ENCODE results near the gene PLEKHA5. TPM values are rescaled to one million over a fixed set of nuclear protein-coding genes. Genes with fewer than 3 reads are reported as not detected.

The PLEKHA5 gene
- polyA plus RNA-seq, 1 of the 3 experiments (the other 2 are of a cell fraction), result 7.1 TPM

DNA sequence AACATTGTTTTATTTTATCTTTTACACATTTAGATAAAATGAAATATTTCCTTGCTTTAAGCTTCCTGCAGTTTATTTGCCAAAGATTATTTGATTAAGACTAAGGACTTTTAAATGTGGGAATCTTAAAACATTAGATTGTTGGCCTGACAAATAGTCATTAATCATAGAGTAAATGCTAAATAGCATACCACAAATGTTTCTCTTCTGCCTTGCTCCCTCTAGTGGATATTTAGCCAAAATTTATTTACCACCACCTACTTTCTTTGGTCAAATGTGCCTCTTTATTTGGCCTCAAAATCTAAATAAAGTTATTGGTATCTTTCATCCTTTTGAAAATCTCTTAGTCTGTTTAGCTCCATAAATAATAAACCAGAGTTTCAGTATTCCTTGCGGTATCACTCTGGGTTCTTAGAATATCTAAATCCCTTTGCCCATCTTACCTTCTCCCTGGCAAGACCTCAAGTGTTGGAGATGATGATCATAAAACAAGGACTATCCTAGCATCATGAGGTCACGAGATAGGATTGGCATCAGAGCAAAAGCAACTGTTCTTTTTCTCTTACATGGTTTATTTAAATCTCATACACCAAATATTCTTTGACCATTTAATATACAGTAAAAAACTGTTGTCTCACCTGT, 159.2 kb downstream of the PLEKHA5 start:
- TF ChIP-seq FOXJ3 (CRISPR knock-in tag; IDR thresholded peaks at IDR 0.05) (no peak), MEF2A (IDR thresholded peaks at IDR 0.05; ENCODE audit: borderline replicate concordance, low read depth) (no peak), SMC3 (IDR thresholded peaks at IDR 0.05; ENCODE audit: low read depth, low read length) (peak; percentile 55), CTCF (IDR thresholded peaks at IDR 0.05) (peak; percentile 86), RAD21 (IDR thresholded peaks at IDR 0.05; ENCODE audit: low read length) (peak; percentile 71), PBX3 (IDR thresholded peaks at IDR 0.05) (peak; percentile 85)
- peak; percentile 51 for DNase-seq
- H3K9me3 ChIP-seq, result no peaks in the 10 kb centered on the region
- H2AFZ ChIP-seq (ENCODE audit: low read depth), result no peak overlapping the region
- no peaks in the 10 kb centered on the region for H3K79me2 ChIP-seq (ENCODE audit: insufficient read depth)
- no peak overlapping the region for H3K4me2 ChIP-seq
- ChIA-PET POLR2A (no interaction called here), CTCF (interaction anchor here (0.6 to 2.2 kb wide), 19 partner anchors 8 to 1427 kb away, joined by 3 to 16 read pairs (median 3); no protein-coding TSS in a partner anchor)
- no peak overlapping the region for H3K9ac ChIP-seq
- no peaks in the 10 kb centered on the region for H4K20me1 ChIP-seq (ENCODE audit: insufficient read depth)
- WGBS (ENCODE audit: low lambda C conversion rate), result 42% methylated on average over 2 of the region's 2 CpGs
- no peak overlapping the region; a peak in 1 of 4 replicates for H3K4me3 ChIP-seq (ENCODE audit: low read depth in 2 of 2, low read length in 1 of 2)
- H3K9me2 ChIP-seq, result no peaks in the 10 kb centered on the region
- peaks cover 3 to 18% of the 10 kb centered on the region in 2 experiments for H3K36me3 ChIP-seq (replicated peaks in 1 of 2; ENCODE audit: control insufficient read depth in 1 of 2, insufficient read depth in 2 of 2, low read length in 1 of 2)
- H3K27ac ChIP-seq (ENCODE audit: low read depth in 2 of 2, low read length in 1 of 2), result peak overlapping the region in 1 of 2 experiments; percentile 14; a peak in 2 of 4 replicates
- no peaks in the 10 kb centered on the region; a peak in 1 of 4 replicates for H3K4me1 ChIP-seq (ENCODE audit: control insufficient read depth in 1 of 2, insufficient read depth in 2 of 2, low read depth in 1 of 2, low read length in 1 of 2)
- peaks cover 9% of the 10 kb centered on the region for H3F3A ChIP-seq (replicated peaks; ENCODE audit: insufficient read depth)
- H3K27me3 ChIP-seq (ENCODE audit: insufficient read depth), result no peaks in the 10 kb centered on the region

- no peaks in the 10 kb centered on the region for H3K79me2 ChIP-seq (ENCODE audit: insufficient read depth)
- H2AFZ ChIP-seq (ENCODE audit: low read depth), result no peak overlapping the region
- H3K4me2 ChIP-seq, result no peak overlapping the region
- CTCF ChIA-PET, result no interaction called here
- 97% methylated on average over 7 of the region's 7 CpGs for WGBS (ENCODE audit: low lambda C conversion rate)
- peaks cover 0 to 4% of the 10 kb centered on the region in 2 experiments; a peak in 1 of 4 replicates for H3K4me1 ChIP-seq (ENCODE audit: control insufficient read depth in 1 of 2, insufficient read depth in 2 of 2, low read depth in 1 of 2, low read length in 1 of 2)
- H3K9me3 ChIP-seq, result no peaks in the 10 kb centered on the region
- no peak overlapping the region for H3K9ac ChIP-seq
- DNase-seq, result no peak
- H3K4me3 ChIP-seq (ENCODE audit: low read depth in 2 of 2, low read length in 1 of 2), result no peak overlapping the region
- POLR2A ChIA-PET, result no interaction called here
- H3K27me3 ChIP-seq (ENCODE audit: insufficient read depth), result no peaks in the 10 kb centered on the region
- no peak overlapping the region for H3K27ac ChIP-seq (ENCODE audit: low read depth in 2 of 2, low read length in 1 of 2)
- H4K20me1 ChIP-seq (ENCODE audit: insufficient read depth), result no peaks in the 10 kb centered on the region
- H3F3A ChIP-seq (replicated peaks; ENCODE audit: insufficient read depth), result peaks cover 2% of the 10 kb centered on the region
- no peak for TF ChIP-seq RFX5 (IDR thresholded peaks at IDR 0.05; ENCODE audit: low read length)
- TF ChIP-seq, protein P1, sequence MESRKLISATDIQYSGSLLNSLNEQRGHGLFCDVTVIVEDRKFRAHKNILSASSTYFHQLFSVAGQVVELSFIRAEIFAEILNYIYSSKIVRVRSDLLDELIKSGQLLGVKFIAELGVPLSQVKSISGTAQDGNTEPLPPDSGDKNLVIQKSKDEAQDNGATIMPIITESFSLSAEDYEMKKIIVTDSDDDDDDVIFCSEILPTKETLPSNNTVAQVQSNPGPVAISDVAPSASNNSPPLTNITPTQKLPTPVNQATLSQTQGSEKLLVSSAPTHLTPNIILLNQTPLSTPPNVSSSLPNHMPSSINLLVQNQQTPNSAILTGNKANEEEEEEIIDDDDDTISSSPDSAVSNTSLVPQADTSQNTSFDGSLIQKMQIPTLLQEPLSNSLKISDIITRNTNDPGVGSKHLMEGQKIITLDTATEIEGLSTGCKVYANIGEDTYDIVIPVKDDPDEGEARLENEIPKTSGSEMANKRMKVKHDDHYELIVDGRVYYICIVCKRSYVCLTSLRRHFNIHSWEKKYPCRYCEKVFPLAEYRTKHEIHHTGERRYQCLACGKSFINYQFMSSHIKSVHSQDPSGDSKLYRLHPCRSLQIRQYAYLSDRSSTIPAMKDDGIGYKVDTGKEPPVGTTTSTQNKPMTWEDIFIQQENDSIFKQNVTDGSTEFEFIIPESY (IDR thresholded peaks at IDR 0.05; ENCODE audit: borderline replicate concordance, low read depth), result no peak
- no peak for TF ChIP-seq TEAD4 (IDR thresholded peaks at IDR 0.05; ENCODE audit: borderline replicate concordance, insufficient read depth)
- no peak for TF ChIP-seq RAD21 (IDR thresholded peaks at IDR 0.05; ENCODE audit: low read length)
- TF ChIP-seq MEF2A (IDR thresholded peaks at IDR 0.05; ENCODE audit: borderline replicate concordance, low read depth), result no peak
- no peak for TF ChIP-seq ELF1 (IDR thresholded peaks at IDR 0.05)
- H3K9me2 ChIP-seq, result no peaks in the 10 kb centered on the region
- H3K36me3 ChIP-seq (replicated peaks in 1 of 2; ENCODE audit: control insufficient read depth in 1 of 2, insufficient read depth in 2 of 2, low read length in 1 of 2), result no peaks in the 10 kb centered on the region
Observed at GRCh38 chr12:19298836-19299605, 169.5 kb downstream of the PLEKHA5 start.
